Neural progenitor cell (in vitro differentiated cells): Measurements from ENCODE around the gene TLCD5. TPM values are rescaled to one million over a fixed set of nuclear protein-coding genes. Genes with fewer than 3 reads are reported as not detected.
A peak's percentile ranks its signal among the peaks of the same experiment; 100 is the strongest.

Experiments
- DNase-seq: peaks from one replicate; pipeline ENCODE4 v3.0.0-alpha.2; 2016; ENCODE audit warnings: low spot score
- H2AFZ ChIP-seq: fragments of 200-600 bp; sonication (generic); replicated peaks from 2 replicates; pipeline ENCODE4 v1.6.1; 2016; ENCODE audit warnings: antibody characterized with exemption
- H3F3A ChIP-seq: fragments of 200-600 bp; sonication (generic); 2 replicates; pipeline ENCODE4 v1.6.1; 2016; ENCODE audit warnings: antibody characterized with exemption, low read depth
- H3K27ac ChIP-seq: fragments of 200-600 bp; sonication (generic); 2 replicates; pipeline ENCODE4 v1.5.1; 2016; ENCODE audit warnings: mild to moderate bottlenecking
- H3K27me3 ChIP-seq: fragments of 200-600 bp; sonication (generic); 2 replicates; pipeline ENCODE4 v1.6.1; 2016; ENCODE audit warnings: mild to moderate bottlenecking, moderate library complexity
- H3K36me3 ChIP-seq: fragments of 200-600 bp; sonication (generic); 2 replicates; pipeline ENCODE4 v1.5.1; 2016
- H3K4me1 ChIP-seq: fragments of 200-600 bp; sonication (generic); 2 replicates; pipeline ENCODE4 v1.6.1; 2016; ENCODE audit warnings: mixed run types
- H3K4me2 ChIP-seq: fragments of 200-600 bp; sonication (generic); 2 replicates; pipeline ENCODE4 v1.6.1; 2016
- H3K4me3 ChIP-seq: fragments of 200-600 bp; sonication (generic); 2 replicates; pipeline ENCODE4 v1.5.1; 2016
- H3K79me2 ChIP-seq: fragments of 200-600 bp; sonication (generic); 2 replicates; pipeline ENCODE4 v1.6.1; 2016; ENCODE audit warnings: low read depth
- H3K9ac ChIP-seq: fragments of 200-600 bp; sonication (generic); 2 replicates; pipeline ENCODE4 v1.6.1; 2016
- H3K9me3 ChIP-seq: fragments of 200-600 bp; sonication (generic); 2 replicates; pipeline ENCODE4 v1.5.1; 2016; ENCODE audit warnings: low read depth
- H4K20me1 ChIP-seq: fragments of 200-600 bp; sonication (generic); 2 replicates; pipeline ENCODE4 v1.6.1; 2016; ENCODE audit warnings: low read depth
- H3K27ac Mint-ChIP-seq: 3 replicates; pipeline ENCODE4 v1.8.0; 2021; ENCODE audit warnings: mixed read lengths
- H3K27me3 Mint-ChIP-seq: 2 replicates; pipeline ENCODE4 v1.8.0; 2022; ENCODE audit warnings: low read depth, mild to moderate bottlenecking, inconsistent platforms, moderate library complexity, mixed read lengths; ENCODE audit not compliant: insufficient read depth
- H3K36me3 Mint-ChIP-seq: 3 replicates; pipeline ENCODE4 v1.8.0; 2021; ENCODE audit warnings: mixed read lengths
- H3K4me1 Mint-ChIP-seq: 3 replicates; pipeline ENCODE4 v1.8.0; 2021; ENCODE audit warnings: mixed read lengths
- H3K4me3 Mint-ChIP-seq: 3 replicates; pipeline ENCODE4 v1.8.0; 2021; ENCODE audit warnings: mild to moderate bottlenecking, moderate library complexity, mixed read lengths
- H3K9me3 Mint-ChIP-seq: 3 replicates; pipeline ENCODE4 v1.8.0; 2020; ENCODE audit warnings: mixed read lengths
- CTCF ChIP-seq: fragments of 200-600 bp; sonication (generic); IDR thresholded peaks from 2 replicates; pipeline ENCODE4 v1.5.1; 2017; ENCODE audit warnings: antibody characterized with exemption, mild to moderate bottlenecking
- EZH2 ChIP-seq: fragments of 200-600 bp; sonication (generic); IDR thresholded peaks from 2 replicates; pipeline ENCODE4 v1.6.1; 2017; ENCODE audit warnings: antibody characterized with exemption, mild to moderate bottlenecking, moderate library complexity
- EZH2phosphoT487 ChIP-seq: fragments of 200-600 bp; sonication (generic); IDR thresholded peaks from 2 replicates; pipeline ENCODE4 v1.6.1; 2017; ENCODE audit warnings: antibody characterized with exemption
- total RNA-seq: library from RNA; depleted of rRNA; stranded (reverse); fragments of >200 nt; gene quantifications from 2 replicates; pipeline ENCODE4 v1.2.3, GENCODE V29; 2015; ENCODE audit warnings: low replicate concordance

Gene TLCD5
- total RNA-seq, 1 donor from 2014 or later: 32.2 TPM

- H3K27ac Mint-ChIP-seq: no peak overlapping the region
- peak overlapping the region; percentile 92 for H3K4me2 ChIP-seq
- no peak overlapping the region for H3K9ac ChIP-seq
- H3K4me3 ChIP-seq: peak overlapping the region; percentile 86
- H2AFZ ChIP-seq: no peak overlapping the region
- TF ChIP-seq EZH2phosphoT487: no peak
- no peak for TF ChIP-seq EZH2
- TF ChIP-seq CTCF: no peak
- peak overlapping the region; percentile 86 for H3K4me3 Mint-ChIP-seq
- H3K79me2 ChIP-seq: peaks cover 24% of the 10 kb centered on the region
- H3K4me1 ChIP-seq: peaks cover 10% of the 10 kb centered on the region
- H3K9me3 Mint-ChIP-seq: no peaks in the 10 kb centered on the region
- H3F3A ChIP-seq: peaks cover 23% of the 10 kb centered on the region
- H3K36me3 ChIP-seq: no peaks in the 10 kb centered on the region
- H4K20me1 ChIP-seq: peaks cover 21% of the 10 kb centered on the region
- H3K27me3 Mint-ChIP-seq: no peaks in the 10 kb centered on the region
- H3K36me3 Mint-ChIP-seq: peaks cover 6% of the 10 kb centered on the region
- peaks cover 3% of the 10 kb centered on the region for H3K27me3 ChIP-seq
- peaks cover 23% of the 10 kb centered on the region for H3K4me1 Mint-ChIP-seq
- H3K9me3 ChIP-seq: no peaks in the 10 kb centered on the region
- DNase-seq: no peak
- H3K27ac ChIP-seq: no peak overlapping the region
Observed at GRCh38 chr11:120326228-120326627, 1.1 kb downstream of the TLCD5 start.

GRCh38 chr11:120326845-120327281 lies 1.8 kb downstream of the TLCD5 start:
- Histone ChIP-seq H3F3A (peaks cover 23% of the 10 kb centered on the region), H3K4me1 (peaks cover 10% of the 10 kb centered on the region), H3K4me2 (peak overlapping the region; percentile 92), H4K20me1 (peaks cover 21% of the 10 kb centered on the region), H3K27ac (no peak overlapping the region), H3K79me2 (peaks cover 24% of the 10 kb centered on the region), H3K9ac (no peak overlapping the region), H3K27me3 (peaks cover 3% of the 10 kb centered on the region), H3K9me3 (no peaks in the 10 kb centered on the region), H2AFZ (no peak overlapping the region), H3K36me3 (no peaks in the 10 kb centered on the region), H3K4me3 (no peak overlapping the region)
- peak overlapping the region; percentile 86 for H3K4me3 Mint-ChIP-seq
- peaks cover 6% of the 10 kb centered on the region for H3K36me3 Mint-ChIP-seq
- no peak overlapping the region for H3K27ac Mint-ChIP-seq
- no peaks in the 10 kb centered on the region for H3K9me3 Mint-ChIP-seq
- no peak for DNase-seq
- H3K4me1 Mint-ChIP-seq: peaks cover 23% of the 10 kb centered on the region
- no peaks in the 10 kb centered on the region for H3K27me3 Mint-ChIP-seq
- no peak for TF ChIP-seq EZH2phosphoT487
- TF ChIP-seq CTCF: no peak
- no peak for TF ChIP-seq EZH2

- no peak for DNase-seq
- no peaks in the 10 kb centered on the region for H3K9me3 ChIP-seq
- H3K36me3 ChIP-seq: no peaks in the 10 kb centered on the region
- Mint-ChIP-seq H3K4me1 (peaks cover 23% of the 10 kb centered on the region), H3K4me3 (no peak overlapping the region), H3K9me3 (no peaks in the 10 kb centered on the region), H3K27me3 (no peaks in the 10 kb centered on the region), H3K36me3 (peaks cover 6% of the 10 kb centered on the region), H3K27ac (no peak overlapping the region)
- no peak overlapping the region for H3K4me2 ChIP-seq
- peaks cover 10% of the 10 kb centered on the region for H3K4me1 ChIP-seq
- peaks cover 24% of the 10 kb centered on the region for H3K79me2 ChIP-seq
- no peak overlapping the region for H3K9ac ChIP-seq
- H3K27ac ChIP-seq: no peak overlapping the region
- no peak for TF ChIP-seq EZH2phosphoT487
- no peak for TF ChIP-seq CTCF
- no peak for TF ChIP-seq EZH2
- no peak overlapping the region for H2AFZ ChIP-seq
- peaks cover 21% of the 10 kb centered on the region for H4K20me1 ChIP-seq
- peaks cover 23% of the 10 kb centered on the region for H3F3A ChIP-seq
- no peak overlapping the region for H3K4me3 ChIP-seq
- H3K27me3 ChIP-seq: peaks cover 3% of the 10 kb centered on the region
Observed at GRCh38 chr11:120327311-120327710, 2.2 kb downstream of the TLCD5 start.
